Thymus (tissue), 14 donors: ENCODE data around the gene SLC16A12. TPM values are rescaled to one million over a fixed set of nuclear protein-coding genes. Genes with fewer than 3 reads are reported as not detected.

ENCODE experiments used
- DNase-seq, 9 donors: peaks; one replicate each; pipeline ENCODE4 v3.0.0-alpha.2; 2013; ENCODE audit warnings: low spot score in 9 of 9, low read depth in 6 of 9, missing footprints in 1 of 9
- H3K27ac ChIP-seq, 2 donors: one replicate each; pipeline ENCODE4 v1.5.1; 2013; ENCODE audit warnings: control low read depth in 1 of 2, low read depth in 1 of 2, low read length in 1 of 2, mild to moderate bottlenecking in 1 of 2, moderate library complexity in 1 of 2
- H3K27me3 ChIP-seq, 2 donors: one replicate each; pipeline ENCODE4 v1.5.1; 2013; ENCODE audit warnings: low read length in 1 of 2; ENCODE audit not compliant: control insufficient read depth in 2 of 2, insufficient read depth in 1 of 2
- H3K36me3 ChIP-seq, 2 donors: one replicate each; pipeline ENCODE4 v1.5.1; 2013; ENCODE audit warnings: low read length in 1 of 2, mild to moderate bottlenecking in 1 of 2, moderate library complexity in 1 of 2; ENCODE audit not compliant: control insufficient read depth in 2 of 2, insufficient read depth in 2 of 2
- H3K4me1 ChIP-seq, 2 donors: one replicate each; pipeline ENCODE4 v1.5.1; 2013; ENCODE audit warnings: low read length in 2 of 2; ENCODE audit not compliant: control insufficient read depth in 2 of 2, insufficient read depth in 2 of 2
- H3K4me3 ChIP-seq, 2 donors: one replicate each; pipeline ENCODE4 v1.5.1; 2013; ENCODE audit warnings: low read length in 2 of 2, control low read depth in 1 of 2, mild to moderate bottlenecking in 1 of 2
- H3K9me3 ChIP-seq, 2 donors: one replicate each; pipeline ENCODE4 v1.5.1; 2013; ENCODE audit warnings: low read length in 1 of 2, mild to moderate bottlenecking in 1 of 2; ENCODE audit not compliant: control insufficient read depth in 2 of 2, insufficient read depth in 1 of 2
- WGBS: extraction: QIAGEN DNeasy Blood & Tissue Kit; methylation state at CpG from one replicate; pipeline ENCODE4 v1.1.7; 2013; 5-methylcytosine and 5-hydroxymethylcytosine counted together
- long read RNA-seq, 10 donors: transcript quantifications; one replicate each; lab custom pipeline, GENCODE V29; 2026
- polyA plus RNA-seq: library from polyadenylated mRNA; stranded (reverse); fragments of 200-250 nt; gene quantifications from one replicate; pipeline ENCODE4 v1.2.3, GENCODE V29; 2013
- total RNA-seq: library from RNA; stranded (reverse); fragments of 120-200 nt; gene quantifications from one replicate; pipeline ENCODE4 v1.2.4, GENCODE V29; 2013
- donor health status: healthy.

The SLC16A12 gene
- total RNA-seq (0.24 TPM), polyA plus RNA-seq (1.5 TPM)
- long read RNA-seq, donor 1, result 0 reads
- long read RNA-seq, donor 2, result 0 reads
- long read RNA-seq, donor 3, result 0 reads
- long read RNA-seq, donor 4, result 0 reads
- long read RNA-seq, donor 5, full-length matches to known transcripts, result 1 of 1 reads
- long read RNA-seq, donor 5, partial matches to known transcripts, result 0 of 1 reads
- long read RNA-seq, donor 5, other reads (novel, unspliced or antisense), result 0 of 1 reads
- long read RNA-seq, donor 6, result 0 reads
- long read RNA-seq, donor 7, result 0 reads
- long read RNA-seq, donor 8, result 0 reads
- long read RNA-seq, donor 9, result 0 reads
- long read RNA-seq, donor 10, result 0 reads

DNA sequence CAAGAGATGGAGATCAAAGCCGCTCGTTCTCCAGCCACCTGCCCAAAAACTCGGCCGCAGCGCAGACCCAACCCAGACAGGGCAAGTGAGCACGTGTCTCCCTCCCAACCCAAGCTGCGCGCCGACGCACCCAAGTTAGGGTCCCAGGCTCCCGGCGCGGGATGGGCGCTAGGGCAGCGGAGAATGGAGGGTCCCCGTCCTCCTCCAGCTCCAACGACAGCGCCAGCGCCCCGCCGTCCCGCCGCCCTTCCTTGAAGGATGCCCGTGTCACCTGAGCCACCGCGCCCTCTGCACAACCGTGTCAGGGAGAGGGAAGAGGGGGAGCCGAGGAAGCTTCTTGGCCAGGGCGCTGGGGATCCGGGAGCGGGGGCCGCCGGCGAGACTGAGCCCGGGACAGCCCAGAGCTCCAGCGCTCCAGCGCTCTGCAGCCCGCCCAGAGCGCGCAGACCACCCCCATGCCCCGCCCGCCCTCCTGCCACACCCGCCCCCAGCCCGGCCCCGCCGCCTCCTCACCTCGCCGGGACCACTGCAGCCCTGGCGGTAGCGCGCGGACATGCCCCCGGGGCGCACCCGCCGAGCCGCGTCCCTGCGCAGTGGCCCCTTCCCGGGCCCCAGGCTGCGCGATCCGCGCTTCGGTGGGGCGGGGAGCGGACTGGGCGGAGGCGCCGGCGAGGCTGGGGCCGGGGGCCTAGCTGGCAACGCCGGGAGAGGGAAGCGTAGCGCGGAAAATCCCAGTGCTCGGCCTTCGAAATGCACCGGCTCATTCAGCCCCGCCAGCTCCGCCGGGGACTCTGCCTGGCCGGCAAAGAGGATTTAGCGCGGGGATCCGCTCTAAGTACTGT is at the start of gene SLC16A12:
Gene SLC16A12 (minus strand): TSS at position 424 of the 842 bp plus-strand sequence. CDS start 73,016 bp downstream, outside the sequence.
- 2% methylated on average over 87 of the region's 87 CpGs for WGBS
- no peak for DNase-seq

GRCh38 chr10:89582022-89582421 is 46.6 kb upstream of the SLC16A12 start:
- H3K4me3 ChIP-seq, result no peak overlapping the region
- no peak for DNase-seq
- H3K9me3 ChIP-seq, result no peaks in the 10 kb centered on the region
- H3K4me1 ChIP-seq, result no peaks in the 10 kb centered on the region
- no peak overlapping the region for H3K27ac ChIP-seq
- no peaks in the 10 kb centered on the region for H3K36me3 ChIP-seq
- no peaks in the 10 kb centered on the region for H3K27me3 ChIP-seq
- 99% methylated on average over 1 of the region's 1 CpG for WGBS

More for the DNA sequence above, at the start of gene SLC16A12:
- Histone ChIP-seq H3K27me3 (peaks cover 43 to 57% of the 10 kb centered on the region in 2 donors), H3K36me3 (no peaks in the 10 kb centered on the region), H3K27ac (no peak within 1 kb of the TSS), H3K4me1 (peaks cover 0 to 5% of the 10 kb centered on the region in 2 donors), H3K4me3 (peak within 1 kb of the TSS in 1 of 2 donors; percentile 26), H3K9me3 (peaks cover 0 to 1% of the 10 kb centered on the region in 2 donors)

DNA sequence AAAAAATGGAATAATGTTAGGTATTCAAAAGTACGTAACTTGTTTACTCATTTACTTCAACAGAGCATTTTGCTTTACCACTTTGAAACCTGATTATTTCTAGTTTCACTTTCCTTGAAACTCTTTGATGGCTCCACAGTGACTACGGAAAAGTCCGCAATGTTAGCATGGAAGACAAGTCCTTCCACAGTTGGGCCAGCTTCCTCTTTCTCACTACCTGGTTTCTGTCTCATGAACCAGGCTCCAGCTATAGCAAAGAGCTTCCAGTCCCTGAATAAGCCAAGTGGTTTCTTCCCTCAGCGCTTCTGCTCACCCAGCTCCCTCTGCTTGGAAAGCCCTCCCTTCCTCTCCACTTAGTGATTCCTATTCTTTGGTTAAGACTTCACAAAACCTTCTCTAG is 44.8 kb upstream of the SLC16A12 start:
- Histone ChIP-seq H3K9me3 (no peaks in the 10 kb centered on the region), H3K27ac (no peak overlapping the region), H3K4me3 (no peak overlapping the region), H3K27me3 (no peaks in the 10 kb centered on the region), H3K36me3 (no peaks in the 10 kb centered on the region), H3K4me1 (no peaks in the 10 kb centered on the region)
- WGBS, result 97% methylated on average over 4 of the region's 4 CpGs
- DNase-seq, result peak in 1 of 9 donors; percentile 9

DNA sequence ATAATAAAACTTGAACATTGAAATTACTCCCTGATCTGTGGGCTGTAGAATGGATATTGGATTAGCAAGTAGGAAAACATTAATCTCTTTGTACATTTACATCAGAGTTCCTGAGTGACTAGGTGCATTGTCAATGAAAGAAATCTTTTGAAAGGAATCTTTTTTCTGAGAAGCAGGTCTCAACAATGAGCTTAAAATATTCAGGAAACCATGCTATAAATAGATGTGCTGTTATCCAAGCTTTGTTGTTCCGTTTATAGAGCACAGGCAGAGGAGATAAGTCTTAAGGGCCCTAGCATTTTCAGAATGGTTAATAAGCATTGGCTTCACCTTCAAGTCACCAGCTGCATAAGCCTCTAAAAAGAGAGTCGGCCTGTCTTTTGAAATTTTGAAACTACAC is 41.3 kb upstream of the SLC16A12 start:
- H3K27me3 ChIP-seq, result no peaks in the 10 kb centered on the region
- no peak overlapping the region for H3K4me3 ChIP-seq
- H3K9me3 ChIP-seq, result no peaks in the 10 kb centered on the region
- H3K4me1 ChIP-seq, result no peaks in the 10 kb centered on the region
- WGBS, result 96% methylated on average over 2 of the region's 2 CpGs
- no peaks in the 10 kb centered on the region for H3K36me3 ChIP-seq
- H3K27ac ChIP-seq, result no peak overlapping the region
- no peak for DNase-seq

DNA sequence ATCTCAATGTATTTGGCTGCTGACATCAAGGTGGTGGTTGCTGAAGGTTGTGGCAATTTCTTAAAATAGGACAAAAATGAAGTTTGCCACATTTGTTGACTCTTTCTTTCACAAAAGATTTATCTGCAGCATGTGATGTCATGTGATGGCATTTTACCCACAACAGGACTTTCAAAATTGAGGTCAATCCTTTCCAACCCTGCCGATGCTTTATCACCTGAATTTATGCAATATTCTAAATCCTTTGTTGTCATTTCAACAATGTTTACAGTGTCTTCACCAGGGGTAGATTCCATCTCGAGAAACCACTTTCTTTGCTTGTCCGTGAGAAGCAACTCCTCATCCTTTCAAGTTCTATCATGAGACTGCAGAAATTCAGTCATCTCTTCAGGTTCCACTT is 40.6 kb upstream of the SLC16A12 start:
- Histone ChIP-seq H3K4me1 (no peaks in the 10 kb centered on the region), H3K27ac (no peak overlapping the region), H3K9me3 (no peaks in the 10 kb centered on the region), H3K36me3 (no peaks in the 10 kb centered on the region), H3K27me3 (no peaks in the 10 kb centered on the region), H3K4me3 (no peak overlapping the region)
- DNase-seq, result no peak
- WGBS, result 98% methylated on average over 3 of the region's 3 CpGs

- Histone ChIP-seq H3K27ac (no peak overlapping the region), H3K27me3 (no peaks in the 10 kb centered on the region), H3K9me3 (no peaks in the 10 kb centered on the region), H3K4me3 (no peak overlapping the region), H3K4me1 (no peaks in the 10 kb centered on the region), H3K36me3 (no peaks in the 10 kb centered on the region)
- no peak for DNase-seq
Measured at GRCh38 chr10:89575031-89575430, 39.6 kb upstream of the SLC16A12 start.

DNA sequence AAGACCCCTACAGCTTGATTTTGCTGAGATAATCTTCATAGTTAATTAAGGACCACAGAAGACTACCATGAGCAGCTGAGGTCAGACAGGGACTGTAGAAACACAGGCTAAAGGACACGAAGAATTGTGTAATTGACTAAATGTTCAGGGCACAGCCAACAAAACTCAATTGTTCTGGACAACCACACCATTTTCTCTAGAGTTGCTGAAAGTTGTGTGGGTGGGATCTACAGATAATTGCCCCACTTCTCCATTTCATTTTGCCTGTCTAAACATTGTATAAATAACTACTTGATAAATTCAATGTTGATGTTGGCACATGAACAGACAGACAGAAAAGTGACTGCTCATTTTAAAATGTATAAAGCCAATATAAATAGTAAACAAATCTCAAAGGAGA is 39.0 kb upstream of the SLC16A12 start:
- no peak overlapping the region for H3K4me3 ChIP-seq
- no peaks in the 10 kb centered on the region for H3K27me3 ChIP-seq
- H3K9me3 ChIP-seq, result no peaks in the 10 kb centered on the region
- no peaks in the 10 kb centered on the region for H3K36me3 ChIP-seq
- no peak overlapping the region for H3K27ac ChIP-seq
- H3K4me1 ChIP-seq, result no peaks in the 10 kb centered on the region
- WGBS, result 89% methylated on average over 1 of the region's 1 CpG
- no peak for DNase-seq

- DNase-seq, result no peak
- no peaks in the 10 kb centered on the region for H3K9me3 ChIP-seq
- H3K4me3 ChIP-seq, result no peak overlapping the region
- no peaks in the 10 kb centered on the region for H3K27me3 ChIP-seq
- no peaks in the 10 kb centered on the region for H3K4me1 ChIP-seq
- H3K27ac ChIP-seq, result no peak overlapping the region
- WGBS, result 93% methylated on average over 3 of the region's 3 CpGs
- no peaks in the 10 kb centered on the region for H3K36me3 ChIP-seq
Measured at GRCh38 chr10:89567576-89568245, 32.3 kb upstream of the SLC16A12 start.

- H3K27ac ChIP-seq, result no peak overlapping the region
- no peak overlapping the region for H3K4me3 ChIP-seq
- no peaks in the 10 kb centered on the region for H3K4me1 ChIP-seq
- 65% methylated on average over 3 of the region's 3 CpGs for WGBS
- H3K36me3 ChIP-seq, result no peaks in the 10 kb centered on the region
- H3K9me3 ChIP-seq, result no peaks in the 10 kb centered on the region
- no peaks in the 10 kb centered on the region for H3K27me3 ChIP-seq
- no peak for DNase-seq
Measured at GRCh38 chr10:89566992-89567391, 31.6 kb upstream of the SLC16A12 start.
